Muscle of leg (tissue), 11 donors: ENCODE results near the gene HOXB7. TPM values are rescaled to one million over a fixed set of nuclear protein-coding genes. Genes with fewer than 3 reads are reported as not detected.

ENCODE experiments used
- DNase-seq: peaks from one replicate; pipeline ENCODE4 v3.0.0; 2013
- H3K27ac ChIP-seq: one replicate; pipeline ENCODE4 v1.5.1; 2013; ENCODE audit warnings: mild to moderate bottlenecking, low read length, control low read depth
- H3K27me3 ChIP-seq: one replicate; pipeline ENCODE4 v1.6.1; 2013; ENCODE audit warnings: low read length; ENCODE audit not compliant: control insufficient read depth, insufficient read depth
- H3K36me3 ChIP-seq: one replicate; pipeline ENCODE4 v1.6.1; 2013; ENCODE audit warnings: low read length; ENCODE audit not compliant: control insufficient read depth, insufficient read depth
- H3K4me1 ChIP-seq: one replicate; pipeline ENCODE4 v1.6.1; 2013; ENCODE audit warnings: low read length; ENCODE audit not compliant: control insufficient read depth, insufficient read depth
- H3K4me3 ChIP-seq: one replicate; pipeline ENCODE4 v1.5.1; 2013; ENCODE audit warnings: low read length, control low read depth
- H3K9me3 ChIP-seq: replicated peaks from 2 replicates; pipeline ENCODE4 v1.6.1; 2013; ENCODE audit warnings: low read depth, low read length; ENCODE audit not compliant: control insufficient read depth
- WGBS: methylation state at CpG from one replicate; pipeline ENCODE4 v1.1.5; 2013; ENCODE audit warnings: missing lambda C conversion rate; ENCODE audit not compliant: insufficient coverage; 5-methylcytosine and 5-hydroxymethylcytosine counted together
- polyA plus RNA-seq, 8 donors: library from polyadenylated mRNA; unstranded; fragments of 120-200 nt; gene quantifications; one replicate each; pipeline versions ENCODE4 v1.2.1 to v1.2.3, GENCODE V29; 2013; ENCODE audit warnings: inconsistent platforms in 1 of 8, low replicate concordance in 1 of 8; ENCODE audit not compliant: insufficient read length in 8 of 8, insufficient read depth in 1 of 8
- total RNA-seq: library from RNA; stranded (reverse); fragments of 120-200 nt; gene quantifications from one replicate; pipeline ENCODE4 v1.2.4, GENCODE V29; 2013

The HOXB7 gene
- total and polyA plus RNA-seq, 9 donors, result 2.3 to 4.7 (median 3.7) TPM

GRCh38 chr17:48599354-48599753 is 11.5 kb downstream of the HOXB7 start:
- peaks cover 23% of the 10 kb centered on the region for H3K4me1 ChIP-seq
- H3K4me3 ChIP-seq, result no peak overlapping the region
- WGBS, result no CpG with 5 or more reads among the region's 5 CpGs
- H3K27ac ChIP-seq, result no peak overlapping the region
- peaks cover 3% of the 10 kb centered on the region for H3K9me3 ChIP-seq
- peaks cover 99% of the 10 kb centered on the region for H3K27me3 ChIP-seq
- no peak for DNase-seq
- H3K36me3 ChIP-seq, result no peaks in the 10 kb centered on the region

GRCh38 chr17:48598736-48599135 is 12.1 kb downstream of the HOXB7 start:
- Histone ChIP-seq H3K9me3 (peaks cover 3% of the 10 kb centered on the region), H3K4me3 (no peak overlapping the region), H3K4me1 (peaks cover 25% of the 10 kb centered on the region), H3K27ac (peak overlapping the region; percentile 10), H3K36me3 (no peaks in the 10 kb centered on the region), H3K27me3 (peaks cover 99% of the 10 kb centered on the region)
- DNase-seq, result no peak
- no CpG with 5 or more reads among the region's 7 CpGs for WGBS

GRCh38 chr17:48597778-48598631 is 12.8 kb downstream of the HOXB7 start:
- DNase-seq, result no peak
- H3K27ac ChIP-seq, result peak overlapping the region; percentile 78
- peak overlapping the region; percentile 40 for H3K4me3 ChIP-seq
- peaks cover under 1% of the 10 kb centered on the region for H3K9me3 ChIP-seq
- H3K4me1 ChIP-seq, result peaks cover 31% of the 10 kb centered on the region
- under 1% methylated on average over 42 of the region's 68 CpGs for WGBS
- peaks cover 99% of the 10 kb centered on the region for H3K27me3 ChIP-seq
- no peaks in the 10 kb centered on the region for H3K36me3 ChIP-seq

DNA sequence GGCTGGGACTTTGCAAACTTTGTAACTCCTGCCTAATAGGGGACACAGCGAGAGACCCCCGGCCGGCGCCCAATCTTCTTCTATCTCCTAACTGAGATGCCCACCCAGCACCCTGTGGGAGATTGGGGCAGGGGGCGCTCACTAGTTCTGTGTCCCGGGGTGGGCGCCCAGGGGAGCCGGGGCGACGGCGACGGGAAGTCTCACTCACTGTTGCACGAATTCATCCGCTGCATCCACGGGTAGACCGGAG is 13.4 kb downstream of the HOXB7 start:
- H3K27ac ChIP-seq, result no peak overlapping the region

GRCh38 chr17:48596735-48597527 is 13.9 kb downstream of the HOXB7 start:
- peaks cover 99% of the 10 kb centered on the region for H3K27me3 ChIP-seq
- H3K36me3 ChIP-seq, result no peaks in the 10 kb centered on the region
- no peak overlapping the region for H3K27ac ChIP-seq
- no peak for DNase-seq
- WGBS, result 12% methylated on average over 14 of the region's 26 CpGs
- H3K9me3 ChIP-seq, result no peaks in the 10 kb centered on the region
- H3K4me1 ChIP-seq, result peaks cover 33% of the 10 kb centered on the region
- H3K4me3 ChIP-seq, result peak overlapping the region; percentile 40

More for the DNA sequence above, 13.4 kb downstream of the HOXB7 start:
- WGBS, result 1% methylated on average over 12 of the region's 16 CpGs
- no peak for DNase-seq
- Histone ChIP-seq H3K4me1 (peaks cover 34% of the 10 kb centered on the region), H3K36me3 (no peaks in the 10 kb centered on the region), H3K4me3 (peak overlapping the region; percentile 40), H3K9me3 (no peaks in the 10 kb centered on the region), H3K27me3 (peaks cover 99% of the 10 kb centered on the region)

- Histone ChIP-seq H3K4me3 (no peak overlapping the region), H3K27me3 (peaks cover 99% of the 10 kb centered on the region), H3K4me1 (peaks cover 28% of the 10 kb centered on the region), H3K36me3 (no peaks in the 10 kb centered on the region), H3K27ac (peak overlapping the region; percentile 31), H3K9me3 (no peaks in the 10 kb centered on the region)
- WGBS, result 8% methylated on average over 52 of the region's 54 CpGs
- no peak for DNase-seq
Observed at GRCh38 chr17:48596000-48596734, 14.7 kb downstream of the HOXB7 start.

- H3K4me3 ChIP-seq, result no peak overlapping the region
- no peak overlapping the region for H3K27ac ChIP-seq
- H3K4me1 ChIP-seq, result peaks cover 28% of the 10 kb centered on the region
- H3K27me3 ChIP-seq, result peaks cover 99% of the 10 kb centered on the region
- 36% methylated on average over 13 of the region's 25 CpGs for WGBS
- no peaks in the 10 kb centered on the region for H3K36me3 ChIP-seq
- H3K9me3 ChIP-seq, result no peaks in the 10 kb centered on the region
- no peak for DNase-seq
Observed at GRCh38 chr17:48595278-48595999, 15.4 kb downstream of the HOXB7 start.

DNA sequence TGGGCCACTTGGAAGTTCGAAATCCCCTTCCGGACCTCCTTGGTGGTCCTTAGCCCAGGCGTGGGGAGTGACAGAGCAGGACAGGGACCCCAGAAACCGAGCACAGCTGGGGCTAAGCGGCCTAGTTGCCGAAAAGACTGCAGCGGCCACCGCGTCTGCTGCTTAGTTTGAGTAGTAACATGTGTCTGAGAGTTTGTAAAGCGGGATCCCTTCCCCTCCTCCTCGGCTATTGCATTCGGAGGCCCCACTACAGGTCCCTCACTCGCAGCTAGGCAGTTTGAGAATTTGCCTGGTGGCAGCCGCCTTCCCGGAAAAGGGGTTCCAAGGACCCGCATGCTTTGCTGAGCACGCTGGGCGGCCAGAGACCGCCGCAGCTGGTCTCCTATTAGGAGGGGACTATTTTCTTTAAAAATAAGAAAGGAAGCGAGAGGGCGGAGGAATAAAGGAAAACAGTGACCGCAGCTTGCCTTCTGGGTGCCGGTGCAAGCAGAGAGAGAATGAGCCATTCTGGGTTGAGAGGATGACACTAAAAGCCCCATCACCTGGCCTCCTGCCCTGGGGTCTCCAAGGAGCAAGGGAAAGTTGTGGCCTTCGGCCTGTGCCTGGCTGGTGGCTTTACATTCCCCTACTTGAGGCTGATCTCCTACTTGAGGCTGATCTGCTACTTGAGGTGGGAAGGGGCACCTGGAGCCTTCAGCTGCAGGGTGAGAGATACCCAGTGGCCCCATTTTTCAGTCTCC is 16.1 kb downstream of the HOXB7 start:
- no peaks in the 10 kb centered on the region for H3K36me3 ChIP-seq
- 20% methylated on average over 17 of the region's 25 CpGs for WGBS
- no peak overlapping the region for H3K4me3 ChIP-seq
- H3K27me3 ChIP-seq, result peaks cover 99% of the 10 kb centered on the region
- H3K9me3 ChIP-seq, result no peaks in the 10 kb centered on the region
- DNase-seq, result no peak
- peaks cover 28% of the 10 kb centered on the region for H3K4me1 ChIP-seq
- peak overlapping the region; percentile 70 for H3K27ac ChIP-seq

- peak overlapping the region; percentile 70 for H3K27ac ChIP-seq
- H3K36me3 ChIP-seq, result no peaks in the 10 kb centered on the region
- peaks cover 99% of the 10 kb centered on the region for H3K27me3 ChIP-seq
- 10% methylated on average over 18 of the region's 37 CpGs for WGBS
- H3K4me1 ChIP-seq, result peaks cover 28% of the 10 kb centered on the region
- no peak overlapping the region for H3K4me3 ChIP-seq
- no peaks in the 10 kb centered on the region for H3K9me3 ChIP-seq
- DNase-seq, result peak; percentile 71
Observed at GRCh38 chr17:48593840-48594537, 16.8 kb downstream of the HOXB7 start.
